Spleen (tissue), 11 donors: Measurements from ENCODE around the gene PXMP4. TPM values are rescaled to one million over a fixed set of nuclear protein-coding genes. Genes with fewer than 3 reads are reported as not detected.

Source experiments
- DNase-seq: peaks from one replicate; pipeline ENCODE4 v3.0.0-alpha.2; 2020
- H3K27ac ChIP-seq, 8 donors: fragments of 200-600 bp; sonication (generic) in 7 of 8; 1 replicate in 4 of 8; 2 replicates in 4 of 8; pipeline versions ENCODE4 v1.5.0 to v1.8.0; 2016 to 2021; ENCODE audit warnings: inconsistent platforms in 4 of 8, mild to moderate bottlenecking in 4 of 8, moderate library complexity in 1 of 8
- H3K27me3 ChIP-seq, 7 donors: fragments of 200-600 bp; sonication (generic) in 6 of 7; replicated peaks in 1 of 7; 1 replicate in 4 of 7; 2 replicates in 3 of 7; pipeline versions ENCODE4 v1.5.0 to v1.8.0; 2016 to 2021; ENCODE audit warnings: inconsistent platforms in 3 of 7, mild to moderate bottlenecking in 1 of 7
- H3K36me3 ChIP-seq, 6 donors: fragments of 200-600 bp; sonication (generic) in 5 of 6; 1 replicate in 4 of 6; 2 replicates in 2 of 6; pipeline versions ENCODE4 v1.5.0 to v1.8.0; 2016 to 2021; ENCODE audit warnings: inconsistent platforms in 2 of 6
- H3K4me1 ChIP-seq, 6 donors: fragments of 200-600 bp; sonication (generic) in 5 of 6; 1 replicate in 3 of 6; 2 replicates in 3 of 6; pipeline versions ENCODE4 v1.5.0 to v1.8.0; 2016 to 2021; ENCODE audit warnings: inconsistent platforms in 3 of 6
- H3K4me3 ChIP-seq, 8 donors: fragments of 200-600 bp; sonication (generic) in 7 of 8; 1 replicate in 4 of 8; 2 replicates in 4 of 8; pipeline versions ENCODE4 v1.5.0 to v1.8.0; 2016 to 2021; ENCODE audit warnings: inconsistent platforms in 4 of 8, mild to moderate bottlenecking in 4 of 8, moderate library complexity in 2 of 8
- H3K9me3 ChIP-seq, 8 donors: fragments of 200-600 bp; sonication (generic) in 7 of 8; 1 replicate in 4 of 8; 2 replicates in 4 of 8; pipeline versions ENCODE4 v1.5.0 to v1.8.0; 2016 to 2021; ENCODE audit warnings: inconsistent platforms in 4 of 8
- POLR2A ChIP-seq, 3 donors: fragments of 450-650 bp; IDR thresholded peaks; one replicate each; pipeline ENCODE4 v1.5.1; 2017; ENCODE audit warnings: antibody characterized with exemption in 3 of 3, mild to moderate bottlenecking in 1 of 3
- POLR2AphosphoS5 ChIP-seq, 3 donors: sonication (generic); formaldehyde crosslinking; IDR thresholded peaks; one replicate each; pipeline ENCODE4 v1.5.1; 2017; ENCODE audit warnings: antibody characterized with exemption in 3 of 3
- WGBS, 5 donors: extraction: QIAGEN DNeasy Blood & Tissue Kit in 3 of 5; methylation state at CpG; one replicate each; pipeline versions ENCODE4 v1.1.5 to v1.1.7; 2013 to 2018; 5-methylcytosine and 5-hydroxymethylcytosine counted together
- intact Hi-C: fragments of 100-400 bp; cut with DNase I; formaldehyde crosslinking; loops from one replicate; pipeline ENCODE4 v1.15.0; 2023; ENCODE audit warnings: low total_unique reads
- polyA plus RNA-seq, 3 donors: library from polyadenylated mRNA; stranded (reverse); fragments of 200-250 nt; gene quantifications; one replicate each; pipeline ENCODE4 v1.2.1, GENCODE V29; 2013
- total RNA-seq, 7 donors: library from RNA; depleted of rRNA in 3 of 7; stranded (reverse); fragments of >200 nt in 3 of 7; fragmentation: NEBNext Ultra II Directional in 4 of 7; extraction: Animal tissue kit (Norgen Biotek cat#: 25700) in 4 of 7; gene quantifications; one replicate each; pipeline versions ENCODE4 v1.1.0 to v1.2.1, GENCODE V29; 2016 to 2021
- TF ChIP-seq, protein P1 (sequence below), 11 experiments: fragments of 200-600 bp in 7 of 11; fragments of 450-650 bp in 4 of 11; sonication (generic) in 4 of 11; IDR thresholded peaks in 8 of 11; conservative IDR thresholded peaks in 3 of 11; 1 replicate in 7 of 11; 2 replicates in 4 of 11; pipeline versions ENCODE4 v1.4.0 to v1.8.0; 2016 to 2021; ENCODE audit warnings: antibody characterized with exemption in 11 of 11, inconsistent platforms in 4 of 11, mild to moderate bottlenecking in 1 of 11
- donor health status: healthy with polysubstance abuse.
- donor health status: DM: no; HTN: no; CAD: no; lungs with moderate emphysema.
- donor health status: DM: no; HTN: no; CAD: no.
- donor health status: Bipolar disorder and iron deficiency.
- donor health status: healthy.
- donor health status: DM: no; HTN: no; CAD: no.
- donor health status: DM: yes; HTN: yes; CAD: no.

Gene PXMP4
- total and polyA plus RNA-seq, 10 donors: 2.1 to 14.4 (median 6.9) TPM

DNA sequence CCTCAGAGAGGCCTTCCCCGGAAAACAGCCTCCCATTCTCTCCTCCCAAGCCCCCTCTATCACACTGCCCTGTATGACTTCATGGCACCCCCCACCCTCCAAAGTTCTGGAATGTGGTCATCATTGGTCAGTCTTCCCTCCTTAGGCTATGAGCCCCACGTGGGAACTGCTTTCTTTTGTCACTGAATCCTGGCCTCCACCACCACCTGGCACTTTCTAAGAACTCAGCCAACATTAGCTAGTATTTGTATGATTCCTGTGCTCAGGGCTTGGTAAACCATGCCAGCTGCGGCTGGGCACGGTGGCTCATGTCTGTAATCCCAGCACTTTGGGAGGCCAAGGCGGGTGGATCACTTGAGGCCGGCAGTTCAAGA is 25.5 kb downstream of the PXMP4 start:
- 72 to 93% (median 89%) methylated on average over 3 to 6 of the region's 6 CpGs for WGBS, 5 donors
- H3K27ac ChIP-seq: no peak overlapping the region
- TF ChIP-seq POLR2A (IDR thresholded peaks at IDR 0.05) (no peak), POLR2AphosphoS5 (IDR thresholded peaks at IDR 0.05) (no peak)
- TF ChIP-seq, protein P1, sequence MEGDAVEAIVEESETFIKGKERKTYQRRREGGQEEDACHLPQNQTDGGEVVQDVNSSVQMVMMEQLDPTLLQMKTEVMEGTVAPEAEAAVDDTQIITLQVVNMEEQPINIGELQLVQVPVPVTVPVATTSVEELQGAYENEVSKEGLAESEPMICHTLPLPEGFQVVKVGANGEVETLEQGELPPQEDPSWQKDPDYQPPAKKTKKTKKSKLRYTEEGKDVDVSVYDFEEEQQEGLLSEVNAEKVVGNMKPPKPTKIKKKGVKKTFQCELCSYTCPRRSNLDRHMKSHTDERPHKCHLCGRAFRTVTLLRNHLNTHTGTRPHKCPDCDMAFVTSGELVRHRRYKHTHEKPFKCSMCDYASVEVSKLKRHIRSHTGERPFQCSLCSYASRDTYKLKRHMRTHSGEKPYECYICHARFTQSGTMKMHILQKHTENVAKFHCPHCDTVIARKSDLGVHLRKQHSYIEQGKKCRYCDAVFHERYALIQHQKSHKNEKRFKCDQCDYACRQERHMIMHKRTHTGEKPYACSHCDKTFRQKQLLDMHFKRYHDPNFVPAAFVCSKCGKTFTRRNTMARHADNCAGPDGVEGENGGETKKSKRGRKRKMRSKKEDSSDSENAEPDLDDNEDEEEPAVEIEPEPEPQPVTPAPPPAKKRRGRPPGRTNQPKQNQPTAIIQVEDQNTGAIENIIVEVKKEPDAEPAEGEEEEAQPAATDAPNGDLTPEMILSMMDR (IDR thresholded peaks at IDR 0.05 in 8 of 11, conservative IDR thresholded peaks at IDR 0.05 in 3 of 11): no peak
- H3K36me3 ChIP-seq: no peaks in the 10 kb centered on the region
- peaks cover 0 to 5% (median 0%) of the 10 kb centered on the region in 8 donors for H3K9me3 ChIP-seq
- no peak for DNase-seq
- intact Hi-C loops: no loop called here
- peaks cover 0 to 11% (median 5%) of the 10 kb centered on the region in 6 donors for H3K4me1 ChIP-seq
- no peak overlapping the region for H3K4me3 ChIP-seq
- no peaks in the 10 kb centered on the region for H3K27me3 ChIP-seq

DNA sequence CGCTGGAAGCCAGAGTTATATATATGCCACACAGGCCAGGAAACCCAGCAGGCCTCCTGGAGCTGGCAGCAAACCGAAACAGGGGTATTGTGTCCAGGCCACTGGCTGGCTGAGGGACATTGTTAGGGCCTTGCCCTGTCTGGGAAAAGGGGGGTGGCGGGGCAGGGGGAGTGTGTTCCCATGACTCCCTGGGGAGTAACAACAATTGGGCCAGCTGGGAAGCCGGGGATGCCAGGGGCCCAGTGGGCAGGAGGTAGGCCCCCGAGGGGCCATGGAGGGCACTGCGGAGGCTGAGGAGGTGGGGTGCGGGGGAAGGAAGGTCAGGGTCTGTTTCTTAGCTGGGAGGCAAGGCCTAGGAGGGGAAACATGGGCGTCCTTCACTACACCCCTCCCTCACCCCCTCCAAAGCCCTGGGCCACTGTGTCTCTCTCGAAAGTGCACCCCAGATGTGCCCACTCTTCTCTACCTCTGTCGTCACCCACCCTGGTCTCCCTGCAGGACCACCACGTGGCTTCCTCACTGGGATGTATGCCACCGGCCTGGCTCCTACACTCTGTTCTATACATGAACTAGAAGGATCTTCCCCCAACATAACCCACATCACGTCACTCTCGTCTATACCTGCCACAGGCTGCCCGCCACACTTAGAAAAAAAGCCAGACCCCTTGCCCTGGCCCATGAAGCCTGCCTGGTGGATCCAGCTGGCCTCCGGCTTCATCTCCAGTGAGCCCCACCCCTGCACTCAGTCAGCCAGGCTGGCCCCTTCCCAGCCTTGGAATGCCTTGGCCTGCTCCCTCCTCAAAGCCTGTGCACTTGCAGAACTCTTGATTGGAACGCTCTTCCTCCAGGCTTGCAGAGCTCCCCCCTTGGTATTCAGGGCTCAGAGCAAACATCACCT is 26.1 kb downstream of the PXMP4 start:
- H3K9me3 ChIP-seq: peaks cover 0 to 5% (median 0%) of the 10 kb centered on the region in 8 donors
- no peak overlapping the region for H3K4me3 ChIP-seq
- H3K27me3 ChIP-seq: no peaks in the 10 kb centered on the region
- peak overlapping the region in 2 of 8 donors; percentile 13 to 30 for H3K27ac ChIP-seq
- TF ChIP-seq, protein P1 (IDR thresholded peaks at IDR 0.05 in 8 of 11, conservative IDR thresholded peaks at IDR 0.05 in 3 of 11): no peak
- TF ChIP-seq POLR2A (IDR thresholded peaks at IDR 0.05) (no peak), POLR2AphosphoS5 (IDR thresholded peaks at IDR 0.05) (no peak)
- intact Hi-C loops: no loop called here
- WGBS, 5 donors: 83 to 91% (median 83%) methylated on average over 15 to 17 of the region's 17 CpGs
- no peaks in the 10 kb centered on the region for H3K36me3 ChIP-seq
- H3K4me1 ChIP-seq: peaks cover 0 to 18% (median 7%) of the 10 kb centered on the region in 6 donors
- no peak for DNase-seq

DNA sequence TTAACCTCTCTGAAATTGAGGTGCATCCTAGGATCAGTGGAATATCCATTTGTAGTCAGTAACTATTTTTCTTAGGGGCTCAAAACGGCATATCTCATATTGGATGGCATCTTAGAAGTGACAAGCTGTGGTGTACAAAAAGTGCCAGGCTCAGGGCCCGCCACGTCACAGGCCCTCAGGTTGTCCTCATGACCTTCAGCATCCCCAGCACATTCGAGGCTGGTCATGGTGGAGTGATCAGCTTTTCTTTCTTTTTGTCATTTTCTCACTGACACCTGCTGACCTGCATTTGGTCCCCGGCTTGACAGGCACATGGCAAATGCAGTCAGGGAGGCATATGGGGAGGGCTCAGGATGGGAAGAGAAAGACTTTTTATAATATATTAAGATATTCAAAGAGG is 26.8 kb downstream of the PXMP4 start:
- no peaks in the 10 kb centered on the region for H3K27me3 ChIP-seq
- intact Hi-C loops: no loop called here
- H3K9me3 ChIP-seq: peaks cover 0 to 2% (median 0%) of the 10 kb centered on the region in 8 donors
- TF ChIP-seq, protein P1 (IDR thresholded peaks at IDR 0.05 in 8 of 11, conservative IDR thresholded peaks at IDR 0.05 in 3 of 11): no peak
- TF ChIP-seq POLR2A (IDR thresholded peaks at IDR 0.05): no peak
- WGBS, 5 donors: 81 to 83% (median 82%) methylated on average over 5 of the region's 5 CpGs
- DNase-seq: no peak
- H3K4me3 ChIP-seq: no peak overlapping the region
- H3K36me3 ChIP-seq: no peaks in the 10 kb centered on the region
- H3K4me1 ChIP-seq: peaks cover 0 to 25% (median 9%) of the 10 kb centered on the region in 6 donors
- H3K27ac ChIP-seq: no peak overlapping the region

DNA sequence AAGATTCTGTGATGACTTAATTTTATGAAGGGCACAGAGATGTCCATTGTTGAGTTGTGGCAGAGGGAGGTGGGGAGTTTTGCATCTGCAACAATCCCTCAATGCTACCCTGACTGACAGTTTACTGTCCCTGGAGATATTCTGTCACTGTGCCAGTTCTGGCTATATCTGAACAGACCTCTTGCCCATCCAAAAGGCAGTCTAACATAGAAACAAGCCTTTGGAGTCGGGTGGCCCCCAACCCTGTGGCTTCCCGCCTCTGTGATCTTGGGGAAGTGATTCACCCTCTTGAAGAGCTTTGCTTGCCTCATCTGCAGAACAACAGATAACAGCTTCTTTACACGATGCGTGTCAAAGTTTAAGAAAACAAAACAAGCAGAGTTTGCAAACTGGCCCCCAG is 30.1 kb downstream of the PXMP4 start:
- intact Hi-C loops: no loop called here
- peak overlapping the region in 5 of 8 donors; percentile 7 to 61 (median 15) for H3K27ac ChIP-seq

More for the DNA sequence above, 30.1 kb downstream of the PXMP4 start:
- H3K36me3 ChIP-seq: no peaks in the 10 kb centered on the region
- H3K4me1 ChIP-seq: peaks cover 8 to 50% (median 27%) of the 10 kb centered on the region in 6 donors
- no peaks in the 10 kb centered on the region for H3K9me3 ChIP-seq
- no peak for DNase-seq
- H3K4me3 ChIP-seq: no peak overlapping the region
- TF ChIP-seq, protein P1 (IDR thresholded peaks at IDR 0.05 in 8 of 11, conservative IDR thresholded peaks at IDR 0.05 in 3 of 11): no peak
- no peak for TF ChIP-seq POLR2A (IDR thresholded peaks at IDR 0.05)
- no peak for TF ChIP-seq POLR2AphosphoS5 (IDR thresholded peaks at IDR 0.05)
- H3K27me3 ChIP-seq: no peaks in the 10 kb centered on the region
- whole genome bisulfite sequencing, 5 donors: 11 to 25% (median 17%) methylated on average over 4 of the region's 4 CpGs
